KMS-11 (cell line): ENCODE results near the gene DCST1.

Experiments
- H2AFZ ChIP-seq: fragments of 200-600 bp; sonication (generic); 2 replicates; pipeline ENCODE4 v1.6.1; 2016; ENCODE audit warnings: antibody characterized with exemption, mixed run types, low read depth
- H3K27ac ChIP-seq: fragments of 200-600 bp; sonication (generic); 2 replicates; pipeline ENCODE4 v1.6.1; 2016; ENCODE audit warnings: mild to moderate bottlenecking, mixed run types
- H3K27me3 ChIP-seq: fragments of 200-600 bp; sonication (generic); 2 replicates; pipeline ENCODE4 v1.6.1; 2017; ENCODE audit warnings: mild to moderate bottlenecking, low read depth, mixed run types, moderate library complexity; ENCODE audit not compliant: insufficient read depth
- H3K36me3 ChIP-seq: fragments of 200-600 bp; sonication (generic); 2 replicates; pipeline ENCODE4 v1.6.1; 2017; ENCODE audit warnings: mild to moderate bottlenecking, mixed run types; ENCODE audit not compliant: insufficient read depth
- H3K4me1 ChIP-seq: fragments of 200-600 bp; sonication (generic); 2 replicates; pipeline ENCODE4 v1.6.1; 2016; ENCODE audit warnings: mild to moderate bottlenecking, low read depth, mixed run types; ENCODE audit not compliant: poor library complexity, severe bottlenecking
- H3K4me2 ChIP-seq: fragments of 200-600 bp; sonication (generic); 2 replicates; pipeline ENCODE4 v1.7.0; 2016; ENCODE audit warnings: mild to moderate bottlenecking, mixed run types
- H3K4me3 ChIP-seq: fragments of 200-600 bp; sonication (generic); IDR thresholded peaks from 2 replicates; pipeline ENCODE4 v1.6.1; 2017; ENCODE audit warnings: low read depth, low read length, mixed read lengths; ENCODE audit not compliant: insufficient read depth
- H3K79me2 ChIP-seq: fragments of 200-600 bp; sonication (generic); 2 replicates; pipeline ENCODE4 v1.6.1; 2016; ENCODE audit warnings: low read depth, mixed run types; ENCODE audit not compliant: insufficient read depth
- H3K9ac ChIP-seq: fragments of 200-600 bp; sonication (generic); 2 replicates; pipeline ENCODE4 v1.6.1; 2016; ENCODE audit warnings: mild to moderate bottlenecking, mixed run types
- H4K20me1 ChIP-seq: fragments of 200-600 bp; sonication (generic); 2 replicates; pipeline ENCODE4 v1.6.1; 2016; ENCODE audit warnings: mild to moderate bottlenecking, mixed run types; ENCODE audit not compliant: insufficient read depth
- CTCF ChIP-seq: fragments of 200-600 bp; sonication (generic); conservative IDR thresholded peaks from 2 replicates; pipeline ENCODE4 v1.6.1; 2017; ENCODE audit warnings: low read depth, mild to moderate bottlenecking, antibody characterized with exemption, low read length, moderate library complexity, mixed read lengths

DCST1 gene

DNA sequence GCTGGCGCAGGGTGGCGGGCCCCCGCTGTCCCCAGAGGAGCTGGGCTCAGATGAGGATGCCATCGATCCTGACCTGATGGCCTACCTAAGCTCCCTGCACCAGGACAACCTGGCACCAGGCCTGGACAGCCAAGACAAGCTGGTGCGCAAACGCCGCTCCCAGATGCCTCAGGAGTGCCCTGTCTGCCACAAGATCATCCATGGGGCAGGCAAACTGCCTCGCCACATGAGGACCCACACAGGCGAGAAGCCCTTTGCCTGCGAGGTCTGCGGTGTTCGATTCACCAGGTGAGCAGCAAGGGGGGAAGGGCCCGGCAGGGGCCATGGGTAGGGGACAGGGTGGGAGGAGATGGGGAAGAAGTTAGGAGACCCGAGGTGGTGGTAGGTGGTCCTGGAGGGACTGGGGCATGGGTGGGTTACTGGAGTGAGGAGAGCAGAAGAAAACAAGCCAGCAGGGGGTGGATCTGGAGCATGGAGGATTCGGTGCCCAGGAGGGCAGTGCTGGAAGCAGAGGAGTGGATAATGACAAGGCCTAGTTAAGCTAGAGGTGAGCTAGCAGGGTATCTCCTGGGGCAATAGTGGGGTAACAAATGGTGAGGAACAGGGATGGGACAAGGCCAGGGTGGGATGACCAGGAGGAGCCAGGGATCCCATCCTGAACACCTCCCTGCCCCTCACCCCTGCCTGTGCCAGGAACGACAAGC is 17.9 kb upstream of the DCST1 start:
- Histone ChIP-seq H4K20me1 (no peaks in the 10 kb centered on the region), H3K4me2 (no peak overlapping the region), H3K4me1 (peaks cover 32% of the 10 kb centered on the region), H3K27ac (no peak overlapping the region), H2AFZ (no peak overlapping the region), H3K36me3 (peaks cover 7% of the 10 kb centered on the region; the same call in 1 of the 2 replicates), H3K79me2 (no peaks in the 10 kb centered on the region; the same call in 1 of the 2 replicates), H3K27me3 (no peaks in the 10 kb centered on the region), H3K4me3 (no peak overlapping the region), H3K9ac (no peak overlapping the region)
- TF ChIP-seq CTCF: no peak

DNA sequence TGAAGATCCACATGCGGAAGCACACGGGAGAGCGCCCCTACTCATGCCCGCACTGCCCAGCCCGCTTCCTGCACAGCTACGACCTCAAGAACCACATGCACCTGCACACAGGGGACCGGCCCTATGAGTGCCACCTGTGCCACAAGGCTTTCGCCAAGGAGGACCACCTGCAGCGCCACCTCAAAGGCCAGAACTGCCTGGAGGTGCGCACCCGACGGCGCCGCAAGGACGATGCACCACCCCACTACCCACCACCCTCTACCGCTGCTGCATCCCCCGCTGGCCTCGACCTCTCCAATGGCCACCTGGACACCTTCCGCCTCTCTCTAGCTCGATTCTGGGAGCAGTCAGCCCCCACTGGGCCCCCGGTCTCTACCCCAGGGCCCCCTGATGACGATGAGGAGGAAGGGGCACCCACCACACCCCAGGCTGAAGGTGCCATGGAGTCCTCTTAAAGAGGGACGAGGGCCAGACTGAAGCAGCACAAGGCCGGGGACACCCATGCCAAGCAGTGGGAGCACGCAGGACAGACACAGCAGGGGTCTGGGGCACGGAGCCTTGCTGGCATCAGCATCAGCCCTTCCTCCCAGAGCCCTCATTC is 17.3 kb upstream of the DCST1 start:
- H3K4me1 ChIP-seq: peaks cover 32% of the 10 kb centered on the region
- no peak overlapping the region for H3K4me3 ChIP-seq
- no peaks in the 10 kb centered on the region for H3K27me3 ChIP-seq
- no peak overlapping the region for H2AFZ ChIP-seq
- no peaks in the 10 kb centered on the region for H4K20me1 ChIP-seq
- no peaks in the 10 kb centered on the region for H3K79me2 ChIP-seq
- peak overlapping the region; percentile 16; the same call in 1 of the 2 replicates for H3K4me2 ChIP-seq
- H3K36me3 ChIP-seq: peaks cover 7% of the 10 kb centered on the region; the same call in 1 of the 2 replicates
- H3K27ac ChIP-seq: no peak overlapping the region
- H3K9ac ChIP-seq: no peak overlapping the region
- TF ChIP-seq CTCF: no peak; the same call in 1 of the 2 replicates

GRCh38 chr1:155017041-155017945 is 16.3 kb upstream of the DCST1 start:
- Histone ChIP-seq H3K4me1 (peaks cover 32% of the 10 kb centered on the region), H3K4me2 (peak overlapping the region; percentile 16; the same call in 1 of the 2 replicates), H3K36me3 (peaks cover 7% of the 10 kb centered on the region; the same call in 1 of the 2 replicates), H3K27ac (no peak overlapping the region), H3K9ac (no peak overlapping the region; the same call in 1 of the 2 replicates), H4K20me1 (no peaks in the 10 kb centered on the region), H2AFZ (no peak overlapping the region), H3K79me2 (no peaks in the 10 kb centered on the region), H3K4me3 (no peak overlapping the region), H3K27me3 (no peaks in the 10 kb centered on the region)
- peak; percentile 95 for TF ChIP-seq CTCF

DNA sequence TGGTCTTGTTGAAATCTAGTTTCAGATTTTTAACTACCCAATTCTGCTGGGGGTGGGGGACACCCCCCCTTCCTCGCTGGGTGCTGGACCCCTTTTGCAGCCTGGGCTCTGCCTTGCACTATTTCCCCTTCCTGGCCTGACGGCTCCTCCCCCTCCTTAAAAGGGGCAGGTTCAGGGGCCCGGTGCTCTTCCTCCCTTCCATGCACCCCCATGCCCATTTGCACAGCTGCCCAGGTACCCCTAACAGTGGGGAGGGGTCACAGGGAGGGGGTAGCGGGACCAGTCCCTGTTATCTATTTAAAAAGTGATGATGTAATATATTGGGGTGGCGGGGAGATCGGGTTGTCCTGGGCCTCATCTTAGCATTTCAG is 15.7 kb upstream of the DCST1 start:
- Histone ChIP-seq H4K20me1 (no peaks in the 10 kb centered on the region), H3K36me3 (peaks cover 7% of the 10 kb centered on the region; the same call in 1 of the 2 replicates), H3K4me1 (peaks cover 32% of the 10 kb centered on the region), H2AFZ (no peak overlapping the region), H3K79me2 (no peaks in the 10 kb centered on the region), H3K27me3 (no peaks in the 10 kb centered on the region), H3K27ac (no peak overlapping the region), H3K4me3 (no peak overlapping the region), H3K4me2 (peak overlapping the region; percentile 16; the same call in 1 of the 2 replicates), H3K9ac (no peak overlapping the region; the same call in 1 of the 2 replicates)
- TF ChIP-seq CTCF: peak; percentile 40
